HG03558 (cell line): ENCODE measurements around the gene LIPG.
"Not testable (repeated sequence)": the region's sequence is repeated elsewhere in the genome, so short reads cannot be mapped to it uniquely, and the experiment has no call there.

Experiments
- ATAC-seq: cut with Tn5 transposase; IDR thresholded peaks from one replicate; pipeline ENCODE4 v1.9.1; 2021; ENCODE audit warnings: moderate number of reproducible peaks; ENCODE audit not compliant: unreplicated experiment; ENCODE audit errors: extremely low read depth

The LIPG gene

DNA sequence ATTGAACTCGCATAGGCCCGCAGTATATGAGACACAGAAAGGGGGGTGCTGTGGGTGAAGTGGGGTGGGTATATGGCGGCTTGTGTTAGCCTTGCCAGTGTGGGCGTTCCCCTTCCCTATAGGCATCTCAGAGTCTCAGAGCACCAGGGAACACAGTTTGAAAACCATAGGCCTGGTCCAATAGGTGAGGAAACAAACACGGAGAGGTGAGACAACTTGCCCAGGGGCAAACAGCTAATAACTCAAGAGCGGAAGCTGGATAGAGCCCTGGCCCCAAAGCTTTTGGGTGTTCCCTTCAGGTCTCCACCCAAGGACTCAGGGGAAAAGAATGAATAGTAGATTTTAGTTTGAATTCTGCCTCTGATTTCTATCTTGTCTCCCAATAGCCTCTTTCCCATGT lies 7.9 kb downstream of the LIPG start:
- ATAC-seq: no peak

DNA sequence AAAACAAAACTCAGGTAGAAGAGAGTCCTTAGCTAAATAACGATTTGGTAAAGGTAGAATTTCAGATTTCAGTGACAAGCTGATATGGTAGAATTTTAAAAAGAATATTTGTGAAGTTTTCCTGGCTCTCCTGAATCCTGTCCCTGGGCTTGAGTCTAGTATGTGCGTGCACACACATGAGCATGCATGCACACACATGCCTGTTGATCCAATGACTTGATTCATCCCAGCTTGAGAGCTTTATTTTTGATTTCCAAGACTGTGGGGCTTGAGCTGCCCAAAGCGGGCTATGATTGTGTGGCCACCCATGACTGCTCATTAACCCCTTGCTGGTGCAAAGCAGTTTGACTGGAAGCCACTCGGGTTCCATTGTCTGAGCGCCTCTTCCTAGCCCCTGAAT lies 9.0 kb downstream of the LIPG start:
- ATAC-seq: no peak

- no peak for ATAC-seq
Measured at GRCh38 chr18:49572611-49573345, 10.9 kb downstream of the LIPG start.

DNA sequence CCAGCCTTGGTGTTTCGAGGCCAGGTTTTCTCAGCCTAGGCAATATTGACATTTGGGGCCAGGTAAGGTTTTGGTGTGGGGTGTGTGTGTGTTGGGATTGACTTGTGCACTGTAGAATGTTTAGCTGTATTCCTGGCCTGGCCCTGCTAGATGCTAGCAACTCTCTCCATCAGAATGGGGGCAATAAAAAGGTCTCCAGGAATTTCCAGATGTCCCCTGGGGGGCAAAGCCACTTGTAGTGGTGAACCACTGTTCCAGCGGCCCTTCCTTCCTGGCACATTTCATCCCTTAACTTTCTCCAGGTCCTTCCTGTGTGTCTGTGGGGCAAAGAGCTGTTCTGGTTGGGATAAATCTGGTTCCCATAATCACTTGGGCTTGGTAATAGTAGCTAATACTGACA lies 12.0 kb downstream of the LIPG start:
- no peak for ATAC-seq

DNA sequence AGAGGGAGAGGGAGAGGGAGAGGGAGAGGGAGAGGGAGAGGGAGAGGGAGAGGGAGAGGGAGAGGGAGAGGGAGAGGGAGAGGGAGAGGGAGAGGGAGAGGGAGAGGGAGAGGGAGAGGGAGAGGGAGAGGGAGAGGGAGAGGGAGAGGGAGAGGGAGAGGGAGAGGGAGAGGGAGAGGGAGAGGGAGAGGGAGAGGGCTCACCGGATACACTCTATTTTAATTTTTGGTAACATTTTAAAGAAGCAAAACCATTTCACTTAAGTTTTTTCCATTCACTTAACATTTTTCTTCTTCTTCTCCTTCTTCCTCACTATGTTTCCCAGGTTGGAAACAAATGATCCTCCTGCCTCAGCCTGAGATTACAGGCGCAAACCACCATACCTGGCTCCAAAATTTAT lies 17.2 kb downstream of the LIPG start:
- ATAC-seq: not testable (repeated sequence)

DNA sequence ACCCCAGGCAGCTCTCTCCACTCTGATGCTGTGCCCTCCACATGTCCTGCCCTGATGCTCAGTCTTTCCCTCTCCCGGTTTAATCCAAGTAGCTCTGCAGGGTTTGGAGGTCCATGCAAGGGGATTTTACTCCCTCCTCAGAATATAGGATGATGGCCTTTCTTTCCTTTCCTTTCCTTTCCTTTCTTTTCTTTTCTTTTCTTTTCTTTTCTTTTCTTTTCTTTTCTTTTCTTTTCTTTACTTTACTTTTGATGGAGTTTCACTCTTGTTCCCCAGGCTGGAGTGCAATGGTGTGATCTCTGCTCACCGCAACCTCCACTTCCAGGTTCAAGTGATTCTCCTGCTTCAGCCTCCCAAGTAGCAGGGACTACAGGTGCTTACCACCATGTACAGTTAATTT lies 17.7 kb downstream of the LIPG start:
- ATAC-seq: not testable (repeated sequence)

GRCh38 chr18:49580279-49580678 lies 18.4 kb downstream of the LIPG start:
- ATAC-seq: no peak

DNA sequence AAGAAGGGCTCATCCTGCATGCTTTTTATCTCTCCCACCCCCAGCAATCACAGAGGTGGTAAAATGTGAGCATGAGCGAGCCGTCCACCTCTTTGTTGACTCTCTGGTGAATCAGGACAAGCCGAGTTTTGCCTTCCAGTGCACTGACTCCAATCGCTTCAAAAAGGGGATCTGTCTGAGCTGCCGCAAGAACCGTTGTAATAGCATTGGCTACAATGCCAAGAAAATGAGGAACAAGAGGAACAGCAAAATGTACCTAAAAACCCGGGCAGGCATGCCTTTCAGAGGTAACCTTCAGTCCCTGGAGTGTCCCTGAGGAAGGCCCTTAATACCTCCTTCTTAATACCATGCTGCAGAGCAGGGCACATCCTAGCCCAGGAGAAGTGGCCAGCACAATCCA lies 19.5 kb downstream of the LIPG start:
- ATAC-seq: no peak

- ATAC-seq: no peak
Measured at GRCh38 chr18:49582579-49582978, 20.7 kb downstream of the LIPG start.

- no peak for ATAC-seq
Measured at GRCh38 chr18:49584394-49584793, 22.5 kb downstream of the LIPG start.

DNA sequence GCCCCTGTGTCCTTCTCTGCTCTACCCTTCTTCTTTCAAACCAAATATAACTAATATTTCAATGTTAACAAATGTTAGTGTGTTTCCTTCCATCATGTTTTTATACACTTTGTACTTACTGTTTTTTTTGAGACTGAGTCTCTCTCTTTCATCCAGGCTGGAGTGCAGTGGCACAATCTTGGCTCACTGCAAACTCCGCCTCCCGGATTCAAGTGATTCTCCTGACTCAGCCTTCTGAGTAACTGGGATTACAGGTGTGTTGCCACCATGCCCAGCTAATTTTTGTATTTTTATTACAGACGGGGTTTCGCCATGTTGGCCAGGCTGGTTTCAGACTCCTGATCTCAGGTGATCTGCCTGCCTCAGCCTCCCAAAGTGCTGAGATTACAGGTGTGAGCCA lies 23.1 kb downstream of the LIPG start:
- not testable (repeated sequence) for ATAC-seq

DNA sequence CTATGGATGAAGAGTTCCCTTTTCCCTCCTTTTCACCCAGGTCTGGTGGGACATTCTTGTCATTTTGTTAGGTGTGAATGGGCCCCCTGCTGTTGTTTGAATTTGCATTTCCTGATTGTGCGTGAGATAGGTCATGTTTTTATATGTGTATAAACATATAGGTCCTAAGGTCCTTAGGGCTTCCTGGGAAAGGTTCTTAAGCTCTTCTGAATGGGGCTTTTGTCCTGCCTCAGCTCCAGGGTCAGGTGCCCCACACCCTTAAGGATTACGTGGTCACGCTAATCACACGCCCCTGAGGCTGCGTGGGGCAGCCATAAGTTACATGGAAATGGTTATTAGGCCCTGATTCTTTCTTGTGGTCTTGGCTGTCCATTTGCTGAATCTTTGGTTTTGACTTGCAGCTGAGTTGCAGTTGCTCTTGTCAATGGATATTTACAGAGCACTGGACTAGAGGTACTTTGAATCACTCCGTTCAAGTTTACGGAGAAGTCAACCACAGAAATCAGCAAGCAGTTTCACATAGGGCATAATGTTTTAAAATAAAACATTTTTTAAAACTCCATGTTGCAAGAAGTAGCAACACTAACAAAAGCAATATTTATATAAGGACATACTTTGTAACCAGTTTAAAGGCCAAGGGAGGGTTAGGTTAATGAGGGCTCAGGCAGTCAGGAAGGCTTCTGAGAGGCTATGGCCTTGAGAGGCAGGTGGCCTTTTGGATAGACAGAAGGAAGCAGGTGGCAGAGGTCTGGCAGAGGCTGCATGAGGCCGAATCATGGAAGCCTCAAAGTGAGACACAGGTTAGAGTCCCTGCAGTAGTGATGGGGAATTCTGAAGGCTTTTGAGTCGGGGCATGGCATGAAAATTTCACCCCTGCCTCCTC lies 24.2 kb downstream of the LIPG start:
- ATAC-seq: no peak

DNA sequence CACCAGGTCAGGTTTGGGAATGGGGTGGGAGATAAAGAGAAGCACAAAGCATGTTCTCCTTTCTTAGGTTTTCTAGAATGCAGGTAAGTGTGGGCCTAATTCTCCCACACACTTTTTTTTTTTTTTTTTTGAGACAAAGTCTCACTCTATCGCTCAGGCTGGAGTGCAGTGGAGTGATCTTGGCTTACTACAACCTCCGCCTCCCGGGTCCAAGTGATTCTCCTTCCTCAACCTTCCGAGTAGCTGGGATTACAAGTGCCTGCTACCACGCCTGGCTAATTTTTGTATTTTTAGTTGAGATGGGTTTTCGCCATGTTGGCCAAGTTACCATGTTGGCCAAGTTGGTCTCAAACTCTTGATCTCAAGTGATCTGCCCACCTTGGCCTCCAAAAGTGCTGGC lies 26.3 kb downstream of the LIPG start:
- no peak for ATAC-seq

DNA sequence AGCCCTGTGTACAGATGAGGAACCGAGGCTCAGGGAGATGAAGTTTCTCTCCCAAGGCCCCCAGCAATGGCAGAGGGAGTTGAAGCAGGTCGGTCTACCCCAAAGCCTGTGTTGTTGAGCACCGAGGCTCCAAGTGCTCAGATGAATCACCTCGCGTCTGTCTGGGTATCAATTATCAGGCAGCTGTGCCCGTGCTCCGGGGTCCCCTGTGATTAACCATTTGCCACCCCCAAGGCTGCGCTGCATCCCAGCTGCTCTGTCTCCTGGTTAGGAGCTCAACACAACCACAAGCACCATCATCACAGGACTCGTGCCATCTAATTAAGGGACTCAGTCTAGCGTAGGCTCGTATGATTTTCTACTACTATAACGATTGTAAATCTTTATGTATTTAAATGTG lies 27.1 kb downstream of the LIPG start:
- ATAC-seq: no peak

GRCh38 chr18:49590608-49591007 lies 28.8 kb downstream of the LIPG start:
- ATAC-seq: no peak

GRCh38 chr18:49591271-49591670 lies 29.4 kb downstream of the LIPG start:
- no peak for ATAC-seq

DNA sequence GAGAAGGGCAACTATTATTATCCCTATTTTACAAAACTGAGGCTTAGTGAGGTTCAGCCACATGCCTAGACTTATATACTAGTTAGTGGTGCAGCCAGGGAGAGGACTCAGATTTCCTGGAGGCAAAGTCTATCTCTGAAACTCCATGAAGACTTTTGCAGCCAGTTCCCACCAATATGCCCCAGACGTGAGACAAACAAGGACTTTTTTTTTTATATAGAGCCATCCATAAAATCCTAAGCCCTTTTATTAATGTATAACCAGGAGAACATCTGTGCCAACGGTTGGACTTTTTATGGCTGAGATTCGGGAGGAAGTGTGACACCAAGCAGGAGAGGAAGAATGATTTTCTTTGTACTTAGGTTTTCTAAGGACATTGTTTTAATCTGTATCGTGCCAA lies 29.9 kb downstream of the LIPG start:
- no peak for ATAC-seq

DNA sequence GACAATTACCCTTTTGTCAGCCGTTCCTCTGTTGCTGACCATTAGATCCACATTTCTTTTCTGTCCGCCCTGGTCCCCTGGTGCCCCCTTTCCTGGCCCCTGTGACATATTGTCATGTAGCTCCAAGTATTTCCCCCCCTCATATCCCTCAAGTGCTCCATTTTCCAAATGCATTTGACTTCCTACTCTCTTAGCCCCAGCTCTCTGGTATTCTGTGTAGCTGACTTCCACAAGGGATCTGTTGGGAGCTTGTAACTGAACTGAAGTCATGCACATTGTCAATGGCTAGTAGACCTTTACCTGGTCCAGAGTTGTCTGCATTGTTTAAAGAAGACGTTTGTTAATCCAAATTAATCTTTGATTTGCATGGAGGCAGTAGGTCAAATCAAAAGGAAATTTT lies 34.8 kb downstream of the LIPG start:
- no peak for ATAC-seq

GRCh38 chr18:49597157-49597931 lies 35.5 kb downstream of the LIPG start:
- ATAC-seq: no peak

DNA sequence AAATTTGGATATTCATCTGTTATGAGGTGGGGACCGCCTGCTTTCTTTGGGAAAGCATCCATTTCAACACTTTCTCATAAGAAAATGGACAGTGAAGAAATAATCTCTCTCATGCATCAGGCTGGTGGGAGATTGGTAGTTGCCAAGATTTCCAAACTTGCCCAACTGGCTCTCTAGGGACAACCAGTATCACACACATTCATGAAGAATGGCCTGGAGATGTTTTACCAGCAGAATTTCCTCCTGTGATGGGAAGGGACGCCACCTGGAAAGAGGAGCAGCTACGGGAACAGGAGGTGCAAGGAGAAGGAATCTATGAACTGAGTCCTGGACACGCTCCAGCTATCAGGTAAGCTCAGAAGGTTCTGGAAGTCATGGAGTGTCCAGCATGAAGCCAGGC lies 39.4 kb downstream of the LIPG start:
- no peak for ATAC-seq
